Liver (tissue), 9 donors: ENCODE measurements around the gene CDH23. TPM values are rescaled to one million over a fixed set of nuclear protein-coding genes. Genes with fewer than 3 reads are reported as not detected.

ENCODE experiments used
- DNase-seq: peaks from one replicate; pipeline ENCODE4 v3.0.0-alpha.2; 2017; ENCODE audit warnings: low spot score
- H3K27ac ChIP-seq, 2 donors: one replicate each; pipeline ENCODE4 v1.7.0; 2013; ENCODE audit warnings: inconsistent platforms in 2 of 2, low read length in 2 of 2, control low read depth in 1 of 2, low read depth in 1 of 2, mild to moderate bottlenecking in 1 of 2
- H3K27me3 ChIP-seq, 4 donors: one replicate each; pipeline versions ENCODE4 v1.6.1 to v1.7.0; 2013; ENCODE audit warnings: low read length in 3 of 4, inconsistent platforms in 1 of 4, mild to moderate bottlenecking in 1 of 4, moderate library complexity in 1 of 4; ENCODE audit not compliant: control insufficient read depth in 4 of 4, insufficient read depth in 4 of 4
- H3K36me3 ChIP-seq, 4 donors: one replicate each; pipeline versions ENCODE4 v1.6.1 to v1.7.0; 2013; ENCODE audit warnings: low read length in 3 of 4, mild to moderate bottlenecking in 3 of 4, low read depth in 1 of 4, moderate library complexity in 1 of 4; ENCODE audit not compliant: control insufficient read depth in 4 of 4, insufficient read depth in 3 of 4
- H3K4me1 ChIP-seq, 4 donors: one replicate each; pipeline versions ENCODE4 v1.6.1 to v1.7.0; 2013; ENCODE audit warnings: low read length in 3 of 4, mild to moderate bottlenecking in 3 of 4, moderate library complexity in 1 of 4; ENCODE audit not compliant: control insufficient read depth in 4 of 4, insufficient read depth in 4 of 4
- H3K4me3 ChIP-seq, 3 donors: one replicate each; pipeline versions ENCODE4 v1.6.1 to v1.7.0; 2013; ENCODE audit warnings: low read length in 3 of 3, control low read depth in 1 of 3, low read depth in 1 of 3, mild to moderate bottlenecking in 1 of 3
- H3K9ac ChIP-seq, 2 donors: one replicate each; pipeline ENCODE4 v1.7.0; 2013; ENCODE audit warnings: low read length in 2 of 2, mild to moderate bottlenecking in 2 of 2, moderate library complexity in 2 of 2, control low read depth in 1 of 2, low read depth in 1 of 2
- H3K9me3 ChIP-seq, 4 donors: one replicate each; pipeline versions ENCODE4 v1.6.1 to v1.7.0; 2013; ENCODE audit warnings: low read length in 3 of 4; ENCODE audit not compliant: control insufficient read depth in 4 of 4
- EGR1 ChIP-seq, 2 donors: IDR thresholded peaks; 2 replicates each; pipeline ENCODE4 v1.6.1; 2016 to 2018; ENCODE audit warnings: antibody characterized with exemption in 2 of 2, low read depth in 2 of 2
- FOXA1 ChIP-seq: IDR thresholded peaks from 2 replicates; pipeline ENCODE4 v1.6.1; 2016; ENCODE audit warnings: antibody characterized with exemption
- FOXA2 ChIP-seq: IDR thresholded peaks from 2 replicates; pipeline ENCODE4 v1.6.1; 2016; ENCODE audit warnings: antibody characterized with exemption
- GABPA ChIP-seq, 2 donors: IDR thresholded peaks in 1 of 2; conservative IDR thresholded peaks in 1 of 2; 2 replicates each; pipeline ENCODE4 v1.6.1; 2016; ENCODE audit warnings: antibody characterized with exemption in 2 of 2, mild to moderate bottlenecking in 1 of 2, moderate library complexity in 1 of 2
- HNF4A ChIP-seq, 2 donors: conservative IDR thresholded peaks; 2 replicates each; pipeline ENCODE4 v1.6.1; 2016; ENCODE audit warnings: antibody characterized with exemption in 2 of 2, mild to moderate bottlenecking in 2 of 2
- HNF4G ChIP-seq: IDR thresholded peaks from 2 replicates; pipeline ENCODE4 v1.6.1; 2016; ENCODE audit warnings: antibody characterized with exemption
- JUND ChIP-seq, 2 donors: IDR thresholded peaks; 2 replicates each; pipeline ENCODE4 v1.6.1; 2016; ENCODE audit warnings: antibody characterized with exemption in 2 of 2
- NR2F2 ChIP-seq: IDR thresholded peaks from 2 replicates; pipeline ENCODE4 v1.6.1; 2016; ENCODE audit warnings: antibody characterized with exemption
- RAD21 ChIP-seq, 2 donors: IDR thresholded peaks; 2 replicates each; pipeline ENCODE4 v1.6.1; 2016; ENCODE audit warnings: antibody characterized with exemption in 2 of 2, mild to moderate bottlenecking in 2 of 2
- RXRA ChIP-seq, 2 donors: IDR thresholded peaks; 2 replicates each; pipeline ENCODE4 v1.6.1; 2017 to 2018; ENCODE audit warnings: antibody characterized with exemption in 2 of 2, mild to moderate bottlenecking in 1 of 2
- SP1 ChIP-seq: IDR thresholded peaks from 2 replicates; pipeline ENCODE4 v1.6.1; 2018; ENCODE audit warnings: antibody characterized with exemption, mild to moderate bottlenecking
- TAF1 ChIP-seq: conservative IDR thresholded peaks from 2 replicates; pipeline ENCODE4 v1.6.1; 2016; ENCODE audit warnings: antibody characterized with exemption, mild to moderate bottlenecking
- YY1 ChIP-seq: IDR thresholded peaks from 2 replicates; pipeline ENCODE4 v1.6.1; 2016; ENCODE audit warnings: antibody characterized with exemption, mild to moderate bottlenecking
- WGBS: extraction: QIAGEN DNeasy Blood & Tissue Kit; methylation state at CpG from one replicate; pipeline ENCODE4 v1.1.7; 2013; 5-methylcytosine and 5-hydroxymethylcytosine counted together
- polyA plus RNA-seq, 2 donors: library from polyadenylated mRNA; stranded (reverse) in 1 of 2; unstranded in 1 of 2; fragments of 200-250 nt in 1 of 2; fragments of >200 nt in 1 of 2; fragmentation: Nextera tagmentation in 1 of 2; extraction: Ambion mirVana in 1 of 2; gene quantifications; one replicate each; pipeline versions ENCODE4 v1.2.1 to v1.2.3, GENCODE V29; 2013 to 2015
- total RNA-seq, 2 donors: library from RNA; depleted of rRNA; stranded (reverse); fragments of >200 nt; gene quantifications; one replicate each; pipeline ENCODE4 v1.2.3, GENCODE V29; 2014
- TF ChIP-seq, protein P1 (sequence below): fragments of 150-350 bp; IDR thresholded peaks from 2 replicates; pipeline ENCODE4 v1.5.1; 2017; ENCODE audit warnings: improper control_type of control experiment, low read depth, low read length; ENCODE audit not compliant: missing input control
- TF ChIP-seq, protein P2 (sequence below): IDR thresholded peaks from 2 replicates; pipeline ENCODE4 v1.6.1; 2016; ENCODE audit warnings: antibody characterized with exemption
- TF ChIP-seq, protein P3 (sequence below): IDR thresholded peaks from 2 replicates; pipeline ENCODE4 v1.6.1; 2016; ENCODE audit warnings: antibody characterized with exemption
- TF ChIP-seq, protein P4 (sequence below): IDR thresholded peaks from 2 replicates; pipeline ENCODE4 v1.6.1; 2016; ENCODE audit warnings: antibody characterized with exemption
- TF ChIP-seq, protein P5 (sequence below): IDR thresholded peaks from 2 replicates; pipeline ENCODE4 v1.6.1; 2016; ENCODE audit warnings: antibody characterized with exemption, mild to moderate bottlenecking
- donor health status: healthy.
- donor health status: healthy.
- donor health status: healthy.
- donor health status: healthy.
- donor health status: healthy.

Gene CDH23
- total and polyA plus RNA-seq, 4 donors: 1.5 to 4.7 (median 3.4) TPM

DNA sequence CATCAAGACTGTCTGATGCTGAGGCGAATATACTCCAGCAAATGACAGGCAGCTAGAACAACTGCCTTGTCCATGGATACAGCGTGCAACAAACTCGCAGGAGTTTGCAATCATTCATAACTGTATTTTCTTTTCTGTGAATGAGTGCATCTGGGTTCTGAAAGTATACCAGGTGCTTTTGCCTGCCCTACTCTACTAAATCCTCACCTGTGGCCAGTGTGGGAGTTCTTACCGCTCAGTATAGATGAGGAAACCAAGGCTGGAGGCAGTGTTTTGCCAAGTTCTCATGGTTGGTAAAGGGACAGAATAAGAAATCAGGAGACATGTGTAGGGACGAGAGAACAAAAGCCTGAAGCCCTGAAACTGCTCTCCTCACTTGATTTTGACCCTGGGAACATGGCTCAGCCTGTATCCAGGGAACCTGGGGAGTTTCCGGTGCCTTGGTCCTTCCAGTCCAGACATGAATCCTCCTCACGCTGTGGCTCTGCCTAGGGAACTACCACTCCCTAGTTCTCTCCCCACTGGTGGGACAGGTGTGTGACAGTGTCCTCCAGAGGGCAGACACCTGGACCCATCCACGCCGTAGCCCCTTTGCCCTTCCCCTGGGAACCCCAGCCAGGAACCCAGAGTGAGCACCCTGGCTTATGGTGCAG lies 142.0 kb downstream of the CDH23 start:
- no peak overlapping the region for H3K27ac ChIP-seq
- no peaks in the 10 kb centered on the region for H3K9me3 ChIP-seq
- H3K27me3 ChIP-seq: no peaks in the 10 kb centered on the region
- H3K4me3 ChIP-seq: no peak overlapping the region
- H3K36me3 ChIP-seq: no peaks in the 10 kb centered on the region
- no peak for DNase-seq
- TF ChIP-seq FOXA1: no peak
- TF ChIP-seq, protein P1, sequence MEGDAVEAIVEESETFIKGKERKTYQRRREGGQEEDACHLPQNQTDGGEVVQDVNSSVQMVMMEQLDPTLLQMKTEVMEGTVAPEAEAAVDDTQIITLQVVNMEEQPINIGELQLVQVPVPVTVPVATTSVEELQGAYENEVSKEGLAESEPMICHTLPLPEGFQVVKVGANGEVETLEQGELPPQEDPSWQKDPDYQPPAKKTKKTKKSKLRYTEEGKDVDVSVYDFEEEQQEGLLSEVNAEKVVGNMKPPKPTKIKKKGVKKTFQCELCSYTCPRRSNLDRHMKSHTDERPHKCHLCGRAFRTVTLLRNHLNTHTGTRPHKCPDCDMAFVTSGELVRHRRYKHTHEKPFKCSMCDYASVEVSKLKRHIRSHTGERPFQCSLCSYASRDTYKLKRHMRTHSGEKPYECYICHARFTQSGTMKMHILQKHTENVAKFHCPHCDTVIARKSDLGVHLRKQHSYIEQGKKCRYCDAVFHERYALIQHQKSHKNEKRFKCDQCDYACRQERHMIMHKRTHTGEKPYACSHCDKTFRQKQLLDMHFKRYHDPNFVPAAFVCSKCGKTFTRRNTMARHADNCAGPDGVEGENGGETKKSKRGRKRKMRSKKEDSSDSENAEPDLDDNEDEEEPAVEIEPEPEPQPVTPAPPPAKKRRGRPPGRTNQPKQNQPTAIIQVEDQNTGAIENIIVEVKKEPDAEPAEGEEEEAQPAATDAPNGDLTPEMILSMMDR: no peak
- no peak for TF ChIP-seq GABPA (IDR thresholded peaks at IDR 0.05 in 1 of 2, conservative IDR thresholded peaks at IDR 0.05 in 1 of 2)
- TF ChIP-seq YY1: no peak
- TF ChIP-seq RAD21 (IDR thresholded peaks at IDR 0.05): no peak
- TF ChIP-seq, protein P2, sequence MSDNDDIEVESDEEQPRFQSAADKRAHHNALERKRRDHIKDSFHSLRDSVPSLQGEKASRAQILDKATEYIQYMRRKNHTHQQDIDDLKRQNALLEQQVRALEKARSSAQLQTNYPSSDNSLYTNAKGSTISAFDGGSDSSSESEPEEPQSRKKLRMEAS: no peak
- TF ChIP-seq, protein P3, sequence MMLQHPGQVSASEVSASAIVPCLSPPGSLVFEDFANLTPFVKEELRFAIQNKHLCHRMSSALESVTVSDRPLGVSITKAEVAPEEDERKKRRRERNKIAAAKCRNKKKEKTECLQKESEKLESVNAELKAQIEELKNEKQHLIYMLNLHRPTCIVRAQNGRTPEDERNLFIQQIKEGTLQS: no peak
- no peak for TF ChIP-seq TAF1
- no peak for TF ChIP-seq HNF4A (conservative IDR thresholded peaks at IDR 0.05)
- TF ChIP-seq JUND (IDR thresholded peaks at IDR 0.05): no peak
- TF ChIP-seq, protein P4, sequence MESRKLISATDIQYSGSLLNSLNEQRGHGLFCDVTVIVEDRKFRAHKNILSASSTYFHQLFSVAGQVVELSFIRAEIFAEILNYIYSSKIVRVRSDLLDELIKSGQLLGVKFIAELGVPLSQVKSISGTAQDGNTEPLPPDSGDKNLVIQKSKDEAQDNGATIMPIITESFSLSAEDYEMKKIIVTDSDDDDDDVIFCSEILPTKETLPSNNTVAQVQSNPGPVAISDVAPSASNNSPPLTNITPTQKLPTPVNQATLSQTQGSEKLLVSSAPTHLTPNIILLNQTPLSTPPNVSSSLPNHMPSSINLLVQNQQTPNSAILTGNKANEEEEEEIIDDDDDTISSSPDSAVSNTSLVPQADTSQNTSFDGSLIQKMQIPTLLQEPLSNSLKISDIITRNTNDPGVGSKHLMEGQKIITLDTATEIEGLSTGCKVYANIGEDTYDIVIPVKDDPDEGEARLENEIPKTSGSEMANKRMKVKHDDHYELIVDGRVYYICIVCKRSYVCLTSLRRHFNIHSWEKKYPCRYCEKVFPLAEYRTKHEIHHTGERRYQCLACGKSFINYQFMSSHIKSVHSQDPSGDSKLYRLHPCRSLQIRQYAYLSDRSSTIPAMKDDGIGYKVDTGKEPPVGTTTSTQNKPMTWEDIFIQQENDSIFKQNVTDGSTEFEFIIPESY: no peak
- TF ChIP-seq RXRA (IDR thresholded peaks at IDR 0.05): no peak
- no peak for TF ChIP-seq NR2F2
- no peak for TF ChIP-seq FOXA2
- TF ChIP-seq EGR1 (IDR thresholded peaks at IDR 0.05; ENCODE audit: low read depth in 2 of 2): no peak
- TF ChIP-seq, protein P5, sequence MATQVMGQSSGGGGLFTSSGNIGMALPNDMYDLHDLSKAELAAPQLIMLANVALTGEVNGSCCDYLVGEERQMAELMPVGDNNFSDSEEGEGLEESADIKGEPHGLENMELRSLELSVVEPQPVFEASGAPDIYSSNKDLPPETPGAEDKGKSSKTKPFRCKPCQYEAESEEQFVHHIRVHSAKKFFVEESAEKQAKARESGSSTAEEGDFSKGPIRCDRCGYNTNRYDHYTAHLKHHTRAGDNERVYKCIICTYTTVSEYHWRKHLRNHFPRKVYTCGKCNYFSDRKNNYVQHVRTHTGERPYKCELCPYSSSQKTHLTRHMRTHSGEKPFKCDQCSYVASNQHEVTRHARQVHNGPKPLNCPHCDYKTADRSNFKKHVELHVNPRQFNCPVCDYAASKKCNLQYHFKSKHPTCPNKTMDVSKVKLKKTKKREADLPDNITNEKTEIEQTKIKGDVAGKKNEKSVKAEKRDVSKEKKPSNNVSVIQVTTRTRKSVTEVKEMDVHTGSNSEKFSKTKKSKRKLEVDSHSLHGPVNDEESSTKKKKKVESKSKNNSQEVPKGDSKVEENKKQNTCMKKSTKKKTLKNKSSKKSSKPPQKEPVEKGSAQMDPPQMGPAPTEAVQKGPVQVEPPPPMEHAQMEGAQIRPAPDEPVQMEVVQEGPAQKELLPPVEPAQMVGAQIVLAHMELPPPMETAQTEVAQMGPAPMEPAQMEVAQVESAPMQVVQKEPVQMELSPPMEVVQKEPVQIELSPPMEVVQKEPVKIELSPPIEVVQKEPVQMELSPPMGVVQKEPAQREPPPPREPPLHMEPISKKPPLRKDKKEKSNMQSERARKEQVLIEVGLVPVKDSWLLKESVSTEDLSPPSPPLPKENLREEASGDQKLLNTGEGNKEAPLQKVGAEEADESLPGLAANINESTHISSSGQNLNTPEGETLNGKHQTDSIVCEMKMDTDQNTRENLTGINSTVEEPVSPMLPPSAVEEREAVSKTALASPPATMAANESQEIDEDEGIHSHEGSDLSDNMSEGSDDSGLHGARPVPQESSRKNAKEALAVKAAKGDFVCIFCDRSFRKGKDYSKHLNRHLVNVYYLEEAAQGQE: no peak
- no peak for TF ChIP-seq SP1
- TF ChIP-seq HNF4G: no peak
- WGBS: 93% methylated on average over 9 of the region's 9 CpGs
- no peaks in the 10 kb centered on the region for H3K4me1 ChIP-seq
- no peak overlapping the region for H3K9ac ChIP-seq
